Progenitor cell of endocrine pancreas (in vitro differentiated cells): ENCODE results near the gene PTTG1. TPM values are rescaled to one million over a fixed set of nuclear protein-coding genes. Genes with fewer than 3 reads are reported as not detected.

ENCODE experiments used
- DNase-seq: peaks from one replicate; pipeline ENCODE4 v3.0.0; 2021; ENCODE audit warnings: low spot score; ENCODE audit not compliant: unreplicated experiment
- H3K27ac Mint-ChIP-seq: 2 replicates; pipeline ENCODE4 v1.8.0; 2021; ENCODE audit warnings: mild to moderate bottlenecking, moderate library complexity, mixed read lengths
- H3K27me3 Mint-ChIP-seq: 2 replicates; pipeline ENCODE4 v1.8.0; 2021; ENCODE audit warnings: mixed read lengths
- H3K36me3 Mint-ChIP-seq: 2 replicates; pipeline ENCODE4 v1.8.0; 2022; ENCODE audit warnings: mixed read lengths; ENCODE audit not compliant: insufficient read depth
- H3K4me1 Mint-ChIP-seq: 2 replicates; pipeline ENCODE4 v1.8.0; 2021; ENCODE audit warnings: low read depth, mixed read lengths
- H3K4me3 Mint-ChIP-seq: 2 replicates; pipeline ENCODE4 v1.8.0; 2021; ENCODE audit warnings: low read depth, mild to moderate bottlenecking, moderate library complexity, mixed read lengths
- H3K9me3 Mint-ChIP-seq: 2 replicates; pipeline ENCODE4 v1.8.0; 2021; ENCODE audit warnings: low read depth, mixed read lengths
- total RNA-seq: library from RNA; stranded (reverse); gene quantifications from 2 replicates; pipeline ENCODE4 v1.2.1, GENCODE V29; 2021
- TF ChIP-seq, protein P1 (sequence below): fragments of 200-600 bp; sonication (generic); IDR thresholded peaks from one replicate; pipeline ENCODE4 v1.5.0; 2021; ENCODE audit warnings: antibody characterized with exemption, mild to moderate bottlenecking; ENCODE audit not compliant: unreplicated experiment

The PTTG1 gene
- total RNA-seq, 1 donor from 2014 or later: 50.0 TPM

DNA sequence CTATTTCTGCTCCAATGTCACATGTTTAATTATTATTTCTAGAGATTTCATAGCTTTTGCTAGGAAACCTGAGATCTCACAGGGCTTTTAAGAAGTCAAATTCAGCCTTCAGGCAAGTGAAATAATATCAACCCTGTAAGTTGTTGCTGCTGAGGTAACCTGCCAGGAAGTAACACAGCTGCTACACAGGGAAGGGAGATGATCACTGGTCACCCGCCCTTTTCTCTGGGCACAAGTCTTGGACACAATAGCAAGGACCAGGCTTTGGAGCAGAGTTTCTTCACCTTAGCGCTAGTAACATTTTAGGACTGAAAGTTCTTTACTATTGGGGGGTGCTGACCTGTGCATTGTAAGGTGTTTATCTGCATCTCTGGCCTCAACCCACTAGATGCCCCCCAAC, 50.1 kb downstream of the PTTG1 start:
- H3K9me3 Mint-ChIP-seq: no peaks in the 10 kb centered on the region
- no peak overlapping the region for H3K4me3 Mint-ChIP-seq

GRCh38 chr5:160472482-160472881, 50.8 kb downstream of the PTTG1 start:
- TF ChIP-seq, protein P1, sequence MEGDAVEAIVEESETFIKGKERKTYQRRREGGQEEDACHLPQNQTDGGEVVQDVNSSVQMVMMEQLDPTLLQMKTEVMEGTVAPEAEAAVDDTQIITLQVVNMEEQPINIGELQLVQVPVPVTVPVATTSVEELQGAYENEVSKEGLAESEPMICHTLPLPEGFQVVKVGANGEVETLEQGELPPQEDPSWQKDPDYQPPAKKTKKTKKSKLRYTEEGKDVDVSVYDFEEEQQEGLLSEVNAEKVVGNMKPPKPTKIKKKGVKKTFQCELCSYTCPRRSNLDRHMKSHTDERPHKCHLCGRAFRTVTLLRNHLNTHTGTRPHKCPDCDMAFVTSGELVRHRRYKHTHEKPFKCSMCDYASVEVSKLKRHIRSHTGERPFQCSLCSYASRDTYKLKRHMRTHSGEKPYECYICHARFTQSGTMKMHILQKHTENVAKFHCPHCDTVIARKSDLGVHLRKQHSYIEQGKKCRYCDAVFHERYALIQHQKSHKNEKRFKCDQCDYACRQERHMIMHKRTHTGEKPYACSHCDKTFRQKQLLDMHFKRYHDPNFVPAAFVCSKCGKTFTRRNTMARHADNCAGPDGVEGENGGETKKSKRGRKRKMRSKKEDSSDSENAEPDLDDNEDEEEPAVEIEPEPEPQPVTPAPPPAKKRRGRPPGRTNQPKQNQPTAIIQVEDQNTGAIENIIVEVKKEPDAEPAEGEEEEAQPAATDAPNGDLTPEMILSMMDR: no peak
- Mint-ChIP-seq H3K36me3 (no peaks in the 10 kb centered on the region), H3K9me3 (no peaks in the 10 kb centered on the region), H3K27me3 (no peaks in the 10 kb centered on the region), H3K27ac (no peak overlapping the region), H3K4me3 (no peak overlapping the region), H3K4me1 (peaks cover 35% of the 10 kb centered on the region)
- no peak for DNase-seq

More for the DNA sequence above, 50.1 kb downstream of the PTTG1 start:
- H3K27me3 Mint-ChIP-seq: no peaks in the 10 kb centered on the region
- no peak for DNase-seq
- H3K27ac Mint-ChIP-seq: no peak overlapping the region
- no peaks in the 10 kb centered on the region for H3K36me3 Mint-ChIP-seq
- TF ChIP-seq, protein P1: no peak
- peaks cover 33% of the 10 kb centered on the region for H3K4me1 Mint-ChIP-seq

DNA sequence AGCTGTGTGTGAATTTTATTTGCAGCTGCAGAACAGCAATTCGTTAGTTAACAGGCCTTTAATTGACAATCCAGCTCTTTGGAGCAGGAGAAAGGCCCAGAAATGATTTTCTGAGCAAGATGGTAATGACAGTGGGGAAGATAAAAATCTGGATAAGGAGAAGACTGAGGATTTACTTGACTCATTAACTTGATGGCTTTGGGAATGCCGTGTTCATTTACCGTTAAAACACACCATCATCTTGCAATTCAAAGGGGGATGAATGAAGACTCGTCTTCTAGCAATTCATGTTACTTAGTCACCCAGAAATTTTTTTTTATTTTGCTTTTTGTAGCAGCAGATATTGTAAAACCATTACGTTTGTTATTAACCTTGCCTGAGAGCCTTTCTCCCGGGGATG, 52.0 kb downstream of the PTTG1 start:
- Mint-ChIP-seq H3K27ac (no peak overlapping the region), H3K36me3 (no peaks in the 10 kb centered on the region), H3K4me3 (no peak overlapping the region), H3K4me1 (peaks cover 37% of the 10 kb centered on the region), H3K27me3 (no peaks in the 10 kb centered on the region), H3K9me3 (no peaks in the 10 kb centered on the region)
- no peak for DNase-seq
- TF ChIP-seq, protein P1: no peak

GRCh38 chr5:160474084-160474483, 52.4 kb downstream of the PTTG1 start:
- peaks cover 38% of the 10 kb centered on the region for H3K4me1 Mint-ChIP-seq
- H3K36me3 Mint-ChIP-seq: no peaks in the 10 kb centered on the region
- no peaks in the 10 kb centered on the region for H3K27me3 Mint-ChIP-seq
- no peak for DNase-seq
- H3K27ac Mint-ChIP-seq: no peak overlapping the region
- H3K4me3 Mint-ChIP-seq: no peak overlapping the region
- TF ChIP-seq, protein P1: no peak
- no peaks in the 10 kb centered on the region for H3K9me3 Mint-ChIP-seq

DNA sequence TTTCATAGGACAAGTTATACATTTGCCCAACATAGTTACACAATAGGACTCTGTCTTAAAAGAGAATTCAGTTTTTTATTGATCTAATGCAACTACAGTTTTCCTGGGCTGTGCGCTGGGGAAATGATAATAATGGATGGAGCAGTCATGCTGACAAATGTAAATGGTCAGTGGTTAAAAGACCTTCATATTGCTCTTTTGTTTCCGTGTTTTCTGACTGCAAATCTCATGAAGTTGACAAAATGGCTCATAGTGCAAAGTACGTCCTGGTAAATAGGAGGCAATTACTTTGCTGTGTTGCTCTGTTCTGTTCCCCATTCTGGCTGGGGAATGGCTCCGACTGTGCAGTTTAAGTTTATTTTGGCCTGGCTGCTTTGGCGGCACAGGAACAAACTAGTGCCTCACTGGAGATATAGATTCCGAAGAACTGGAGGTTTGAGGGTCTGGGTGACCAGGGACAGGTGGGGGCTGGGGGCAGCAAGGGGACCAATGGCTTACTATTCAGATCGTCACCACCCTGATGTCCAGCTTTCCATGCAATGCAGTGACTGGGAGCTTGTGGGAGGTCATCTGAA, 54.3 kb downstream of the PTTG1 start:
- H3K4me1 Mint-ChIP-seq: peaks cover 53% of the 10 kb centered on the region
- no peaks in the 10 kb centered on the region for H3K27me3 Mint-ChIP-seq
- no peaks in the 10 kb centered on the region for H3K36me3 Mint-ChIP-seq
- TF ChIP-seq, protein P1: no peak
- H3K27ac Mint-ChIP-seq: peak overlapping the region; percentile 89
- DNase-seq: no peak
- no peak overlapping the region for H3K4me3 Mint-ChIP-seq
- no peaks in the 10 kb centered on the region for H3K9me3 Mint-ChIP-seq
